Measurements from ENCODE around the gene LINGO3.

DNA sequence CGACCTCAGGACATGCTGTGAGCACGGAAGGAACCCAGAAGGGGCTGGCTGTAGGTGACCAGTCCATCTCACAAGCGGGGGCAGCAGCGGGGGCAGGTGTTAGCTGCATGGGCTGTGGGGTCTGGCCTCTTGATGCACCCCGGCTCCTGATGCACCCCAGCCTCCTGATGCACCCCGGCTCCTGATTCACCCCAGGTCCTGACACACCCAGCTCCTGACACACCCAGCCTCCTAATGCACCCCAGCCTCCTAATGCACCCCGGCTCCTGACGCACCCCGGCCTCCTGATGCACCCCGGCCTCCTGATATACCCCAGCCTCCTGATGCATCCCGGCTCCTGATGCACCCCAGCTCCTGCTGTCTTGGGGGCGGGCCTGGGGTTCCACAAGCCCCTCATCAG lies 13.0 kb upstream of the LINGO3 start:
- no peak for TF ChIP-seq POLR2AphosphoS5 (IDR thresholded peaks at IDR 0.05; ENCODE audit: borderline replicate concordance, low read depth, low read length)
- TF ChIP-seq EZH2 (IDR thresholded peaks at IDR 0.05) = no peak
